HepG2 (cell line): Measurements from ENCODE around the gene MDP1. TPM values are rescaled to one million over a fixed set of nuclear protein-coding genes. Genes with fewer than 3 reads are reported as not detected.

Experiments
- ATAC-seq: fragments of 200-7000 bp; cut with Tn5 transposase; 3 replicates; pipeline ENCODE4 v1.9.1; 2020; ENCODE audit warnings: mild to moderate bottlenecking, moderate library complexity
- BruUV-seq: library from RNA; stranded (reverse); fragments of 400-500 nt; replicated peaks from 2 replicates; lab custom pipeline; 2021; lab: Mats Ljungman, UMichigan
- CTCF ChIA-PET: fragments of 300-600 bp; formaldehyde crosslinking; extraction: SDS; loops from one replicate; lab custom pipeline; 2021; ENCODE audit warnings: low total read pairs, inconsistent platforms, low intra/inter-chr PET ratio; lab: Yijun Ruan, JAX
- POLR2A ChIA-PET: fragments of 350-600 bp; sonication (Branson Sonifier 250); formaldehyde crosslinking; loops from one replicate; lab custom pipeline; 2020; ENCODE audit warnings: antibody characterized with exemption, inconsistent platforms; lab: Yijun Ruan, JAX
- DNase-seq: peaks from one replicate; pipeline ENCODE4 v3.0.0-alpha.2; 2015; ENCODE audit warnings: low spot score
- FAIRE-seq: peaks from 3 replicates; lab custom pipeline; 2011; peaks lifted over from hg19 to GRCh38; lab: Jason Lieb, UNC
- H2AFZ ChIP-seq: one replicate; pipeline ENCODE4 v1.6.1; 2011; ENCODE audit warnings: low read length, inconsistent platforms
- H3K27ac ChIP-seq: fragments of 300-600 bp; 3 replicates; pipeline ENCODE4 v1.8.0; 2011; ENCODE audit warnings: mixed run types, mild to moderate bottlenecking, mixed read lengths, low read length, inconsistent platforms; ENCODE audit not compliant: insufficient read depth; ENCODE audit errors: extremely low read length
- H3K27me3 ChIP-seq, 2 experiments: fragments of 200-600 bp in 1 of 2; 2 replicates in 1 of 2; 3 replicates in 1 of 2; pipeline versions ENCODE4 v1.6.0 to v1.8.0; 2011; ENCODE audit warnings: low read length in 2 of 2, mild to moderate bottlenecking in 2 of 2, moderate library complexity in 2 of 2, inconsistent platforms in 1 of 2; ENCODE audit not compliant: insufficient read depth in 2 of 2, control insufficient read depth in 1 of 2
- H3K36me3 ChIP-seq, 2 experiments: fragments of 200-600 bp in 1 of 2; replicated peaks in 1 of 2; 2 replicates in 1 of 2; 3 replicates in 1 of 2; pipeline versions ENCODE4 v1.5.1 to v1.8.0; 2011; ENCODE audit warnings: low read length in 2 of 2, inconsistent platforms in 1 of 2; ENCODE audit not compliant: insufficient read depth in 2 of 2, control insufficient read depth in 1 of 2
- H3K4me1 ChIP-seq: 2 replicates; pipeline ENCODE4 v1.5.1; 2012; ENCODE audit warnings: low read length, inconsistent platforms; ENCODE audit not compliant: insufficient read depth
- H3K4me2 ChIP-seq: 2 replicates; pipeline ENCODE4 v1.6.0; 2011; ENCODE audit warnings: low read depth, low read length, inconsistent platforms
- H3K4me3 ChIP-seq, 3 experiments: fragments of 200-600 bp in 1 of 3; sonication (generic), shearing (Covaris generic) in 1 of 3; replicated peaks in 1 of 3; 2 replicates each; pipeline ENCODE4 v1.5.1; 2011 to 2016; ENCODE audit warnings: low read length in 3 of 3, inconsistent platforms in 2 of 3, low read depth in 2 of 3, mild to moderate bottlenecking in 2 of 3, control low read depth in 1 of 3, mixed read lengths in 1 of 3; ENCODE audit not compliant: insufficient read depth in 1 of 3
- H3K79me2 ChIP-seq: one replicate; pipeline ENCODE4 v1.6.1; 2011; ENCODE audit warnings: low read length, inconsistent platforms; ENCODE audit not compliant: insufficient read depth
- H3K9ac ChIP-seq: 2 replicates; pipeline ENCODE4 v1.6.0; 2011; ENCODE audit warnings: mild to moderate bottlenecking, low read depth, low read length, inconsistent platforms; ENCODE audit not compliant: insufficient read depth
- H3K9me3 ChIP-seq: 2 replicates; pipeline ENCODE4 v1.5.1; 2012; ENCODE audit warnings: mild to moderate bottlenecking, low read length
- H4K20me1 ChIP-seq: 2 replicates; pipeline ENCODE4 v1.6.0; 2011; ENCODE audit warnings: inconsistent platforms, mild to moderate bottlenecking, low read length, moderate library complexity; ENCODE audit not compliant: insufficient read depth
- CCAR2 ChIP-seq: fragments of 200-400 bp; formaldehyde crosslinking; optimal IDR thresholded peaks from 2 replicates; pipeline ENCODE3; 2018; ENCODE audit warnings: low read depth, mild to moderate bottlenecking, low read length, moderate library complexity
- HOXD1 ChIP-seq: sonication (generic); formaldehyde crosslinking; IDR thresholded peaks from 2 replicates; pipeline ENCODE4 v1.5.0; 2020; ENCODE audit warnings: missing genetic modification reagents
- MBD4 ChIP-seq: IDR thresholded peaks from 2 replicates; pipeline ENCODE4 v1.6.1; 2012; ENCODE audit warnings: low read length, inconsistent platforms, borderline replicate concordance
- RBM22 ChIP-seq: fragments of 200-400 bp; formaldehyde crosslinking; optimal IDR thresholded peaks from 2 replicates; pipeline ENCODE3; 2017; ENCODE audit warnings: mild to moderate bottlenecking, low read length, moderate library complexity
- TFAP4 ChIP-seq: sonication (generic); IDR thresholded peaks from 2 replicates; pipeline ENCODE4 v1.6.1; 2016; ENCODE audit warnings: low read depth, borderline replicate concordance
- ZBED4 ChIP-seq: sonication (generic); formaldehyde crosslinking; IDR thresholded peaks from 2 replicates; pipeline ENCODE4 v1.4.0; 2020; ENCODE audit warnings: missing genetic modification reagents, borderline replicate concordance
- ZNF18 ChIP-seq: sonication (generic); formaldehyde crosslinking; IDR thresholded peaks from 2 replicates; pipeline ENCODE4 v1.8.0; 2022; ENCODE audit warnings: mild to moderate bottlenecking, missing genetic modification reagents; ENCODE audit not compliant: insufficient replicate concordance
- ZNF609 ChIP-seq: sonication (generic); formaldehyde crosslinking; IDR thresholded peaks from 2 replicates; pipeline ENCODE4 v1.4.0; 2020; ENCODE audit warnings: mild to moderate bottlenecking, missing genetic modification reagents, borderline replicate concordance
- WGBS: methylation state at CpG from one replicate; pipeline ENCODE4 v1.1.6; 2017; ENCODE audit warnings: low lambda C conversion rate; 5-methylcytosine and 5-hydroxymethylcytosine counted together
- in situ Hi-C: cut with HindIII; loops from 2 replicates; pipeline ENCODE4 v1.10.0; 2017; ENCODE audit warnings: low pct_unique_long_range_greater_than_20kb; ENCODE audit not compliant: extremely low pct_ligation_motif_present
- intact Hi-C: fragments of 100-400 bp; cut with micrococcal nuclease; formaldehyde crosslinking; loops from one replicate; pipeline ENCODE4 v1.10.0; 2022; ENCODE audit not compliant: unreplicated experiment
- polyA plus RNA-seq, 8 experiments: library from polyadenylated mRNA; depleted of rRNA in 3 of 8; stranded (reverse) in 7 of 8; unstranded in 1 of 8; fragments of >200 nt; fragmentation: Illumina TruSeq in 4 of 8; extraction: Trizol in 4 of 8; gene quantifications; 2 replicates each; pipeline versions ENCODE4 v1.2.1 to v1.2.3, GENCODE V29; 2011 to 2016; ENCODE audit warnings: low read depth in 4 of 8, missing spikeins in 1 of 8, mixed read lengths in 1 of 8; ENCODE audit not compliant: insufficient read depth in 1 of 8
- total RNA-seq, 5 experiments: library from RNA; depleted of rRNA; stranded (reverse); fragments of >200 nt; fragmentation: Illumina TruSeq; extraction: Trizol; gene quantifications; 2 replicates each; pipeline ENCODE4 v1.2.3, GENCODE V29; 2016; ENCODE audit warnings: low read depth in 1 of 5

MDP1 gene
- total and polyA plus RNA-seq, 2 of the 13 experiments (the other 11 are each of a cell fraction or from before 2014, with no cell fraction given), result 44.1 to 48.7 TPM

GRCh38 chr14:24237463-24237955, 21.6 kb upstream of the MDP1 start (continued):
- TF ChIP-seq ZBED4 (CRISPR knock-in tag), result no peak
- no peak for TF ChIP-seq HOXD1 (CRISPR knock-in tag)
- TF ChIP-seq TFAP4, result no peak

GRCh38 chr14:24236689-24237462, 21.0 kb upstream of the MDP1 start:
- no peak overlapping the region for H3K9ac ChIP-seq
- 99% methylated on average over 6 of the region's 6 CpGs for WGBS
- DNase-seq (no peak), ATAC-seq (no peak), FAIRE-seq (no peak)
- H2AFZ ChIP-seq, result no peak overlapping the region
- no peaks in the 10 kb centered on the region for H3K9me3 ChIP-seq
- peaks cover 47% of the 10 kb centered on the region for H3K4me1 ChIP-seq
- no peaks in the 10 kb centered on the region; a peak in 1 of 5 replicates for H3K27me3 ChIP-seq
- no TSS peak for BruUV-seq
- peaks cover 5% of the 10 kb centered on the region; the same call in 1 of the 2 replicates for H4K20me1 ChIP-seq
- H3K4me2 ChIP-seq, result no peak overlapping the region
- CTCF ChIA-PET, result no interaction called here
- in situ Hi-C loops (no loop called here), intact Hi-C loops (loop anchor here (10.0 kb wide), 1 partner anchor 1188 kb away; no protein-coding TSS in a partner anchor)
- POLR2A ChIA-PET, result interaction anchor here (1.1 to 18.0 kb wide), 6 partner anchors 8 to 122 kb away, joined by 3 to 850 read pairs (median 44); partner anchors contain the start of genes CHMP4A, CIDEB, DCAF11 and DHRS1
- peaks cover 39% of the 10 kb centered on the region for H3K79me2 ChIP-seq
- H3K4me3 ChIP-seq, result no peak overlapping the region
- H3K27ac ChIP-seq, result no peak overlapping the region
- peaks cover 44 to 70% of the 10 kb centered on the region in 2 experiments for H3K36me3 ChIP-seq
- TF ChIP-seq RBM22 (peak; percentile 17), ZNF609 (CRISPR knock-in tag) (peak; percentile 51; the same call in 1 of the 2 replicates), ZNF18 (CRISPR knock-in tag) (no peak), CCAR2 (peak; percentile 58), MBD4 (no peak)
